ENCODE results near the gene CAB39L.

- TF ChIP-seq CTCF (IDR thresholded peaks at IDR 0.05) (no peak), POLR2A (IDR thresholded peaks at IDR 0.05) (no peak)
These were observed 136.5 kb downstream of the CAB39L start for GRCh38 chr13:49307365-49307764.
